KMS-11 (cell line): Measurements from ENCODE around the gene ATRNL1.

Source experiments
- H2AFZ ChIP-seq: fragments of 200-600 bp; sonication (generic); 2 replicates; pipeline ENCODE4 v1.6.1; 2016; ENCODE audit warnings: antibody characterized with exemption, mixed run types, low read depth
- H3K27ac ChIP-seq: fragments of 200-600 bp; sonication (generic); 2 replicates; pipeline ENCODE4 v1.6.1; 2016; ENCODE audit warnings: mild to moderate bottlenecking, mixed run types
- H3K27me3 ChIP-seq: fragments of 200-600 bp; sonication (generic); 2 replicates; pipeline ENCODE4 v1.6.1; 2017; ENCODE audit warnings: mild to moderate bottlenecking, low read depth, mixed run types, moderate library complexity; ENCODE audit not compliant: insufficient read depth
- H3K36me3 ChIP-seq: fragments of 200-600 bp; sonication (generic); 2 replicates; pipeline ENCODE4 v1.6.1; 2017; ENCODE audit warnings: mild to moderate bottlenecking, mixed run types; ENCODE audit not compliant: insufficient read depth
- H3K4me1 ChIP-seq: fragments of 200-600 bp; sonication (generic); 2 replicates; pipeline ENCODE4 v1.6.1; 2016; ENCODE audit warnings: mild to moderate bottlenecking, low read depth, mixed run types; ENCODE audit not compliant: poor library complexity, severe bottlenecking
- H3K4me2 ChIP-seq: fragments of 200-600 bp; sonication (generic); 2 replicates; pipeline ENCODE4 v1.7.0; 2016; ENCODE audit warnings: mild to moderate bottlenecking, mixed run types
- H3K4me3 ChIP-seq: fragments of 200-600 bp; sonication (generic); IDR thresholded peaks from 2 replicates; pipeline ENCODE4 v1.6.1; 2017; ENCODE audit warnings: low read depth, low read length, mixed read lengths; ENCODE audit not compliant: insufficient read depth
- H3K79me2 ChIP-seq: fragments of 200-600 bp; sonication (generic); 2 replicates; pipeline ENCODE4 v1.6.1; 2016; ENCODE audit warnings: low read depth, mixed run types; ENCODE audit not compliant: insufficient read depth
- H3K9ac ChIP-seq: fragments of 200-600 bp; sonication (generic); 2 replicates; pipeline ENCODE4 v1.6.1; 2016; ENCODE audit warnings: mild to moderate bottlenecking, mixed run types
- H4K20me1 ChIP-seq: fragments of 200-600 bp; sonication (generic); 2 replicates; pipeline ENCODE4 v1.6.1; 2016; ENCODE audit warnings: mild to moderate bottlenecking, mixed run types; ENCODE audit not compliant: insufficient read depth
- CTCF ChIP-seq: fragments of 200-600 bp; sonication (generic); conservative IDR thresholded peaks from 2 replicates; pipeline ENCODE4 v1.6.1; 2017; ENCODE audit warnings: low read depth, mild to moderate bottlenecking, antibody characterized with exemption, low read length, moderate library complexity, mixed read lengths

The ATRNL1 gene

GRCh38 chr10:115046686-115047236 is 46.4 kb upstream of the ATRNL1 start:
- no peak overlapping the region for H3K4me2 ChIP-seq
- TF ChIP-seq CTCF, result no peak
- no peaks in the 10 kb centered on the region for H3K36me3 ChIP-seq
- H3K4me3 ChIP-seq, result no peak overlapping the region
- H4K20me1 ChIP-seq, result no peaks in the 10 kb centered on the region
- H3K9ac ChIP-seq, result no peak overlapping the region
- H2AFZ ChIP-seq, result no peak overlapping the region
- no peak overlapping the region for H3K27ac ChIP-seq
- no peaks in the 10 kb centered on the region for H3K79me2 ChIP-seq
- H3K27me3 ChIP-seq, result no peaks in the 10 kb centered on the region
- no peaks in the 10 kb centered on the region for H3K4me1 ChIP-seq

GRCh38 chr10:115047705-115048104 is 45.5 kb upstream of the ATRNL1 start:
- Histone ChIP-seq H4K20me1 (no peaks in the 10 kb centered on the region), H3K4me3 (no peak overlapping the region), H3K4me2 (no peak overlapping the region), H3K27ac (no peak overlapping the region), H3K27me3 (no peaks in the 10 kb centered on the region), H2AFZ (no peak overlapping the region), H3K9ac (no peak overlapping the region), H3K36me3 (no peaks in the 10 kb centered on the region), H3K79me2 (no peaks in the 10 kb centered on the region), H3K4me1 (no peaks in the 10 kb centered on the region)
- TF ChIP-seq CTCF, result no peak

- no peaks in the 10 kb centered on the region for H4K20me1 ChIP-seq
- no peak overlapping the region for H3K9ac ChIP-seq
- H3K36me3 ChIP-seq, result no peaks in the 10 kb centered on the region
- H3K27ac ChIP-seq, result no peak overlapping the region
- no peaks in the 10 kb centered on the region for H3K27me3 ChIP-seq
- H3K79me2 ChIP-seq, result no peaks in the 10 kb centered on the region
- TF ChIP-seq CTCF, result no peak
- H3K4me2 ChIP-seq, result no peak overlapping the region
- H3K4me3 ChIP-seq, result no peak overlapping the region
- H3K4me1 ChIP-seq, result no peaks in the 10 kb centered on the region
- H2AFZ ChIP-seq, result no peak overlapping the region
These were observed 43.8 kb upstream of the ATRNL1 start for GRCh38 chr10:115049318-115049717.

- no peak overlapping the region for H3K27ac ChIP-seq
- no peak overlapping the region for H2AFZ ChIP-seq
- H3K4me3 ChIP-seq, result no peak overlapping the region
- H4K20me1 ChIP-seq, result no peaks in the 10 kb centered on the region
- H3K4me2 ChIP-seq, result no peak overlapping the region
- no peak overlapping the region for H3K9ac ChIP-seq
- TF ChIP-seq CTCF, result no peak
- H3K4me1 ChIP-seq, result no peaks in the 10 kb centered on the region
- H3K36me3 ChIP-seq, result no peaks in the 10 kb centered on the region
- no peaks in the 10 kb centered on the region for H3K27me3 ChIP-seq
- no peaks in the 10 kb centered on the region for H3K79me2 ChIP-seq
These were observed 43.2 kb upstream of the ATRNL1 start for GRCh38 chr10:115049960-115050359.
